MG63 (cell line): ENCODE results near the gene COG4. TPM values are rescaled to one million over a fixed set of nuclear protein-coding genes. Genes with fewer than 3 reads are reported as not detected.

Experiments used
- DNase-seq: peaks from one replicate; pipeline ENCODE4 v3.0.0-alpha.2; 2020
- H3K27me3 ChIP-seq: fragments of 250-450 bp; sonication (Bioruptor Pico); 2 replicates; pipeline ENCODE4 v1.5.1; 2020; ENCODE audit warnings: mild to moderate bottlenecking, moderate library complexity
- H3K36me3 ChIP-seq: fragments of 250-450 bp; sonication (Bioruptor Pico); 2 replicates; pipeline ENCODE4 v1.5.1; 2020; ENCODE audit warnings: mild to moderate bottlenecking, moderate library complexity
- H3K4me3 ChIP-seq: fragments of 250-450 bp; sonication (Bioruptor Pico); 2 replicates; pipeline ENCODE4 v1.5.1; 2020; ENCODE audit warnings: mild to moderate bottlenecking, moderate library complexity
- H3K9me3 ChIP-seq: fragments of 250-450 bp; sonication (Bioruptor Pico); 2 replicates; pipeline ENCODE4 v1.5.1; 2020; ENCODE audit warnings: mild to moderate bottlenecking, moderate library complexity
- total RNA-seq: library from RNA; depleted of rRNA; stranded (reverse); fragments of >200 nt; shearing (Covaris generic); gene quantifications from 2 replicates; pipeline ENCODE4 v1.2.3, GENCODE V29; 2014; ENCODE audit warnings: low replicate concordance; rRNA removed

COG4 gene
- total RNA-seq = 48.5 and 61.4 TPM in 2 replicates

GRCh38 chr16:70523076-70523742 lies at the start of gene COG4:
COG4 (minus strand) TSS chr16:70523554; CDS start chr16:70523543, 11 bp downstream.
- peak; percentile 68 for DNase-seq
- H3K4me3 ChIP-seq = peak within 1 kb of the TSS; percentile 79
- H3K9me3 ChIP-seq = no peaks in the 10 kb centered on the region
- no peaks in the 10 kb centered on the region for H3K27me3 ChIP-seq
- peaks cover 27% of the 10 kb centered on the region for H3K36me3 ChIP-seq

- Histone ChIP-seq H3K27me3 (no peaks in the 10 kb centered on the region), H3K9me3 (no peaks in the 10 kb centered on the region), H3K36me3 (peaks cover 67% of the 10 kb centered on the region), H3K4me3 (no peak overlapping the region)
- DNase-seq = no peak
These were observed 49.5 kb upstream of the COG4 start for GRCh38 chr16:70572926-70573270.

- Histone ChIP-seq H3K27me3 (no peaks in the 10 kb centered on the region), H3K4me3 (no peak overlapping the region), H3K36me3 (peaks cover 71% of the 10 kb centered on the region), H3K9me3 (no peaks in the 10 kb centered on the region)
- no peak for DNase-seq
These were observed 48.9 kb upstream of the COG4 start for GRCh38 chr16:70572050-70572925.

- Histone ChIP-seq H3K4me3 (no peak overlapping the region), H3K27me3 (no peaks in the 10 kb centered on the region), H3K36me3 (peaks cover 77% of the 10 kb centered on the region), H3K9me3 (no peaks in the 10 kb centered on the region)
- no peak for DNase-seq
These were observed 48.3 kb upstream of the COG4 start for GRCh38 chr16:70571623-70572022.

- no peaks in the 10 kb centered on the region for H3K9me3 ChIP-seq
- H3K27me3 ChIP-seq = no peaks in the 10 kb centered on the region
- H3K4me3 ChIP-seq = no peak overlapping the region
- no peak for DNase-seq
- peaks cover 83% of the 10 kb centered on the region for H3K36me3 ChIP-seq
These were observed 47.7 kb upstream of the COG4 start for GRCh38 chr16:70570967-70571570.

- DNase-seq = no peak
These were observed 46.4 kb upstream of the COG4 start for GRCh38 chr16:70569752-70570151.

GRCh38 chr16:70568601-70569237 lies 45.4 kb upstream of the COG4 start:
- DNase-seq = no peak
- no peaks in the 10 kb centered on the region for H3K27me3 ChIP-seq
- H3K36me3 ChIP-seq = peaks cover 90% of the 10 kb centered on the region

More at GRCh38 chr16:70569752-70570151, 46.4 kb upstream of the COG4 start:
- Histone ChIP-seq H3K36me3 (peaks cover 90% of the 10 kb centered on the region), H3K9me3 (no peaks in the 10 kb centered on the region), H3K27me3 (no peaks in the 10 kb centered on the region), H3K4me3 (no peak overlapping the region)

GRCh38 chr16:70565053-70565452 lies 41.7 kb upstream of the COG4 start:
- no peaks in the 10 kb centered on the region for H3K27me3 ChIP-seq
- no peak for DNase-seq
- peaks cover 92% of the 10 kb centered on the region for H3K36me3 ChIP-seq
- H3K4me3 ChIP-seq = no peak overlapping the region
- no peaks in the 10 kb centered on the region for H3K9me3 ChIP-seq

More at GRCh38 chr16:70568601-70569237, 45.4 kb upstream of the COG4 start:
- Histone ChIP-seq H3K4me3 (no peak overlapping the region), H3K9me3 (no peaks in the 10 kb centered on the region)

GRCh38 chr16:70563636-70564035 lies 40.3 kb upstream of the COG4 start:
- H3K36me3 ChIP-seq = peaks cover 93% of the 10 kb centered on the region
- no peak for DNase-seq
- no peaks in the 10 kb centered on the region for H3K9me3 ChIP-seq
- H3K27me3 ChIP-seq = no peaks in the 10 kb centered on the region
- no peak overlapping the region for H3K4me3 ChIP-seq

- no peak overlapping the region for H3K4me3 ChIP-seq
- H3K36me3 ChIP-seq = peaks cover 92% of the 10 kb centered on the region
- H3K9me3 ChIP-seq = no peaks in the 10 kb centered on the region
- no peak for DNase-seq
- H3K27me3 ChIP-seq = no peaks in the 10 kb centered on the region
These were observed 38.3 kb upstream of the COG4 start for GRCh38 chr16:70561623-70562022.

GRCh38 chr16:70556063-70556462 lies 32.7 kb upstream of the COG4 start:
- Histone ChIP-seq H3K36me3 (peaks cover 81% of the 10 kb centered on the region), H3K9me3 (no peaks in the 10 kb centered on the region), H3K27me3 (no peaks in the 10 kb centered on the region), H3K4me3 (no peak overlapping the region)
- DNase-seq = no peak

- Histone ChIP-seq H3K36me3 (peaks cover 81% of the 10 kb centered on the region), H3K4me3 (no peak overlapping the region), H3K27me3 (no peaks in the 10 kb centered on the region), H3K9me3 (no peaks in the 10 kb centered on the region)
- DNase-seq = no peak
These were observed 30.3 kb upstream of the COG4 start for GRCh38 chr16:70553645-70554044.

- Histone ChIP-seq H3K36me3 (peaks cover 85% of the 10 kb centered on the region), H3K9me3 (no peaks in the 10 kb centered on the region), H3K27me3 (no peaks in the 10 kb centered on the region), H3K4me3 (no peak overlapping the region)
- DNase-seq = no peak
These were observed 29.3 kb upstream of the COG4 start for GRCh38 chr16:70552675-70553074.

- no peak for DNase-seq
- peaks cover 84% of the 10 kb centered on the region for H3K36me3 ChIP-seq
- no peaks in the 10 kb centered on the region for H3K27me3 ChIP-seq
- H3K4me3 ChIP-seq = no peak overlapping the region
- no peaks in the 10 kb centered on the region for H3K9me3 ChIP-seq
These were observed 28.4 kb upstream of the COG4 start for GRCh38 chr16:70551788-70552187.

- Histone ChIP-seq H3K9me3 (no peaks in the 10 kb centered on the region), H3K36me3 (peaks cover 84% of the 10 kb centered on the region), H3K4me3 (no peak overlapping the region), H3K27me3 (no peaks in the 10 kb centered on the region)
- DNase-seq = no peak
These were observed 26.7 kb upstream of the COG4 start for GRCh38 chr16:70550082-70550481.

- Histone ChIP-seq H3K4me3 (no peak overlapping the region), H3K9me3 (no peaks in the 10 kb centered on the region), H3K36me3 (peaks cover 80% of the 10 kb centered on the region), H3K27me3 (no peaks in the 10 kb centered on the region)
- no peak for DNase-seq
These were observed 25.6 kb upstream of the COG4 start for GRCh38 chr16:70548936-70549335.

GRCh38 chr16:70544548-70544947 lies 21.2 kb upstream of the COG4 start:
- no peak for DNase-seq
- Histone ChIP-seq H3K4me3 (no peak overlapping the region), H3K36me3 (peaks cover 75% of the 10 kb centered on the region), H3K27me3 (no peaks in the 10 kb centered on the region), H3K9me3 (no peaks in the 10 kb centered on the region)
